K562 (cell line): ENCODE results near the gene PHACTR3. TPM values are rescaled to one million over a fixed set of nuclear protein-coding genes. Genes with fewer than 3 reads are reported as not detected.

Source experiments
- ATAC-seq: fragments of 200-7000 bp; cut with Tn5 transposase; 3 replicates; pipeline ENCODE4 v1.9.1; 2020; ENCODE audit warnings: moderate library complexity
- BruUV-seq: library from RNA; stranded (reverse); fragments of 400-500 nt; replicated peaks from 2 replicates; lab custom pipeline; 2021; lab: Mats Ljungman, UMichigan
- CTCF ChIA-PET: fragments of 300-600 bp; formaldehyde crosslinking; extraction: SDS; loops from one replicate; lab custom pipeline; 2021; ENCODE audit warnings: low intra/inter-chr PET ratio; lab: Yijun Ruan, JAX
- POLR2A ChIA-PET: fragments of 300-600, 350-650 bp; sonication (Branson Sonifier 250); formaldehyde crosslinking; extraction: SDS; loops from one replicate; lab custom pipeline; 2021; ENCODE audit warnings: antibody characterized with exemption, inconsistent platforms; lab: Yijun Ruan, JAX
- DNase-seq, 4 experiments: peaks; one replicate each; pipeline versions ENCODE4 v3.0.0 to v3.0.0-alpha.2; 2011 to 2018; ENCODE audit warnings: low spot score in 3 of 4, mixed read lengths in 3 of 4; ENCODE audit errors: extremely low read depth in 1 of 4
- FAIRE-seq: peaks from 2 replicates; lab custom pipeline; 2011; peaks lifted over from hg19 to GRCh38; lab: Jason Lieb, UNC
- H2AFZ ChIP-seq: 2 replicates; pipeline ENCODE4 v1.6.0; 2011; ENCODE audit warnings: low read depth, low read length, control low read depth, inconsistent platforms
- H3K27ac ChIP-seq: fragments of 200-600 bp; 3 replicates; pipeline ENCODE4 v1.8.0; 2011; ENCODE audit warnings: low read depth, mild to moderate bottlenecking, control low read depth, inconsistent platforms, low read length, moderate library complexity, mixed read lengths; ENCODE audit errors: extremely low read depth
- H3K27me3 ChIP-seq, 2 experiments: fragments of 300-600 bp in 1 of 2; 2 replicates in 1 of 2; 3 replicates in 1 of 2; pipeline versions ENCODE4 v1.6.0 to v1.8.0; 2011; ENCODE audit warnings: inconsistent platforms in 2 of 2, low read length in 2 of 2, mild to moderate bottlenecking in 1 of 2, mixed read lengths in 1 of 2, moderate library complexity in 1 of 2; ENCODE audit not compliant: control insufficient read depth in 2 of 2, insufficient read depth in 2 of 2
- H3K36me3 ChIP-seq: fragments of 300-600 bp; 3 replicates; pipeline ENCODE4 v1.8.0; 2011; ENCODE audit warnings: mild to moderate bottlenecking, low read length, inconsistent platforms; ENCODE audit not compliant: control insufficient read depth, insufficient read depth
- H3K4me1 ChIP-seq, 2 experiments: fragments of 200-600 bp in 1 of 2; replicated peaks in 1 of 2; 2 replicates in 1 of 2; 3 replicates in 1 of 2; pipeline versions ENCODE4 v1.5.1 to v1.8.0; 2011; ENCODE audit warnings: inconsistent platforms in 2 of 2, low read length in 2 of 2, mild to moderate bottlenecking in 1 of 2, mixed read lengths in 1 of 2, moderate library complexity in 1 of 2; ENCODE audit not compliant: control insufficient read depth in 2 of 2, insufficient read depth in 2 of 2
- H3K4me2 ChIP-seq: 2 replicates; pipeline ENCODE4 v1.6.1; 2011; ENCODE audit warnings: low read length, control low read depth, inconsistent platforms, mixed read lengths; ENCODE audit not compliant: insufficient read depth
- H3K4me3 ChIP-seq: fragments of 200-600 bp; sonication (generic), shearing (Covaris generic); 2 replicates; pipeline ENCODE4 v1.5.1; 2016; ENCODE audit warnings: control low read depth, inconsistent platforms
- H3K79me2 ChIP-seq: fragments of 200-600 bp; 3 replicates; pipeline ENCODE4 v1.8.0; 2011; ENCODE audit warnings: low read length, inconsistent platforms; ENCODE audit not compliant: control insufficient read depth, insufficient read depth
- H3K9ac ChIP-seq, 2 experiments: 2 replicates each; pipeline versions ENCODE4 v1.6.0 to v1.6.1; 2011; ENCODE audit warnings: low read depth in 2 of 2, low read length in 2 of 2, control low read depth in 1 of 2, inconsistent platforms in 1 of 2, mild to moderate bottlenecking in 1 of 2, mixed read lengths in 1 of 2; ENCODE audit not compliant: insufficient read depth in 1 of 2
- H3K9me1 ChIP-seq: one replicate; pipeline ENCODE4 v1.6.0; 2011; ENCODE audit warnings: inconsistent platforms, mild to moderate bottlenecking, low read length, moderate library complexity; ENCODE audit not compliant: control insufficient read depth, insufficient read depth
- H3K9me3 ChIP-seq: replicated peaks from 2 replicates; pipeline ENCODE4 v1.5.1; 2011; ENCODE audit warnings: low read depth, low read length, inconsistent platforms; ENCODE audit not compliant: control insufficient read depth, insufficient read depth
- H4K20me1 ChIP-seq: replicated peaks from 2 replicates; pipeline ENCODE4 v1.6.1; 2011; ENCODE audit warnings: low read length, inconsistent platforms, mixed read lengths; ENCODE audit not compliant: control insufficient read depth, insufficient read depth
- CEBPZ ChIP-seq: fragments of 150-350 bp; IDR thresholded peaks from 2 replicates; pipeline ENCODE4 v1.6.1; 2014; ENCODE audit warnings: low read depth, mild to moderate bottlenecking, low read length, borderline replicate concordance
- DMBX1 ChIP-seq: fragments of 250-450 bp; sonication (Bioruptor Pico); IDR thresholded peaks from 2 replicates; pipeline ENCODE4 v1.8.0; 2022; ENCODE audit warnings: inconsistent platforms, mild to moderate bottlenecking, moderate library complexity, borderline replicate concordance
- DNMT1 ChIP-seq: fragments of 450-650 bp; IDR thresholded peaks from 2 replicates; pipeline ENCODE4 v1.6.1; 2016; ENCODE audit warnings: antibody characterized with exemption, mild to moderate bottlenecking
- E2F3 ChIP-seq: fragments of 250-450 bp; sonication (Bioruptor Pico); IDR thresholded peaks from 2 replicates; pipeline ENCODE4 v1.4.0; 2020; ENCODE audit warnings: mild to moderate bottlenecking
- ESRRA ChIP-seq: fragments of 450-650 bp; IDR thresholded peaks from 2 replicates; pipeline ENCODE4 v1.6.1; 2014; ENCODE audit warnings: low read depth, mild to moderate bottlenecking, moderate library complexity, borderline replicate concordance
- ETV1 ChIP-seq: fragments of 450-650 bp; conservative IDR thresholded peaks from 2 replicates; pipeline ENCODE4 v1.6.1; 2016; ENCODE audit warnings: missing genetic modification characterization, control low read depth, low read depth, missing compliant biosample characterization
- ETV6 ChIP-seq, 3 experiments: fragments of 150-350 bp in 1 of 3; sonication (generic) in 1 of 3; formaldehyde crosslinking in 1 of 3; IDR thresholded peaks; 2 replicates each; pipeline versions ENCODE4 v1.6.1 to v1.8.0; 2014 to 2022; ENCODE audit warnings: borderline replicate concordance in 2 of 3, low read depth in 2 of 3, antibody characterized with exemption in 1 of 3, low read length in 1 of 3, mild to moderate bottlenecking in 1 of 3, missing genetic modification reagents in 1 of 3
- MYBL2 ChIP-seq, 2 experiments: fragments of 450-650 bp in 1 of 2; sonication (generic) in 1 of 2; formaldehyde crosslinking in 1 of 2; IDR thresholded peaks; 2 replicates each; pipeline versions ENCODE4 v1.6.1 to v1.8.1; 2017 to 2022; ENCODE audit warnings: borderline replicate concordance in 1 of 2, inconsistent platforms in 1 of 2, low read depth in 1 of 2, mild to moderate bottlenecking in 1 of 2, missing genetic modification reagents in 1 of 2, moderate library complexity in 1 of 2
- NR1H2 ChIP-seq: sonication (generic); formaldehyde crosslinking; IDR thresholded peaks from 2 replicates; pipeline ENCODE4 v1.4.0; 2020; ENCODE audit warnings: mild to moderate bottlenecking, missing genetic modification reagents
- NR3C1 ChIP-seq: sonication (generic); formaldehyde crosslinking; IDR thresholded peaks from 2 replicates; pipeline ENCODE4 v1.8.1; 2022; ENCODE audit warnings: missing genetic modification reagents
- PHTF2 ChIP-seq: fragments of 250-450 bp; sonication (Bioruptor Pico); IDR thresholded peaks from 2 replicates; pipeline ENCODE4 v1.5.0; 2021; ENCODE audit warnings: mild to moderate bottlenecking
- PRDM10 ChIP-seq: fragments of 450-650 bp; IDR thresholded peaks from 2 replicates; pipeline ENCODE4 v1.6.1; 2018; ENCODE audit not compliant: partially characterized antibody
- TCF3 ChIP-seq: sonication (generic); formaldehyde crosslinking; IDR thresholded peaks from 2 replicates; pipeline ENCODE4 v1.4.0; 2020; ENCODE audit warnings: mild to moderate bottlenecking, missing genetic modification reagents
- USF1 ChIP-seq: sonication (generic); formaldehyde crosslinking; IDR thresholded peaks from 2 replicates; pipeline ENCODE4 v1.9.0; 2022; ENCODE audit warnings: mild to moderate bottlenecking, missing genetic modification reagents
- ZNF436 ChIP-seq: fragments of 250-450, 450-650 bp; sonication (Bioruptor Pico); formaldehyde crosslinking; IDR thresholded peaks from 2 replicates; pipeline ENCODE4 v1.7.0; 2020; ENCODE audit warnings: mild to moderate bottlenecking
- WGBS: fragments of 100-300 bp; shearing (Covaris generic); methylation state at CpG from one replicate; pipeline ENCODE4 v1.1.6; 2016; ENCODE audit warnings: low coverage, mixed read lengths; ENCODE audit not compliant: insufficient coverage; ENCODE audit errors: missing lambda C conversion rate; 5-methylcytosine and 5-hydroxymethylcytosine counted together
- in situ Hi-C: fragments of 300-500 bp; cut with MboI; formaldehyde crosslinking; loops from 4 replicates; pipeline ENCODE4 v1.15.0; 2018; ENCODE audit warnings: inconsistent platforms, mixed read lengths
- intact Hi-C: fragments of 100-400 bp; cut with micrococcal nuclease; formaldehyde crosslinking; loops from 2 replicates; pipeline ENCODE4 v1.14.2; 2022
- polyA plus RNA-seq, 8 experiments: library from polyadenylated mRNA; depleted of rRNA in 4 of 8; stranded (reverse) in 5 of 8; unstranded in 3 of 8; fragments of >200 nt; fragmentation: Nextera tagmentation in 2 of 8; fragmentation: Illumina TruSeq in 1 of 8; extraction: Ambion mirVana in 2 of 8; extraction: Trizol in 1 of 8; gene quantifications; 2 replicates each; pipeline versions ENCODE4 v1.2.1 to v1.2.3, GENCODE V29; 2011 to 2014; ENCODE audit warnings: inconsistent platforms in 1 of 8, missing spikeins in 1 of 8
- total RNA-seq, 7 experiments: library from RNA; depleted of rRNA in 6 of 7; stranded (reverse); fragments of >200 nt in 6 of 7; fragmentation: Illumina TruSeq in 2 of 7; extraction: Trizol in 2 of 7; gene quantifications; 2 replicates each; pipeline versions ENCODE4 v1.2.1 to v1.2.3, GENCODE V29; 2011 to 2021; ENCODE audit warnings: low replicate concordance in 1 of 7

Gene PHACTR3
- total and polyA plus RNA-seq, 9 of the 15 experiments (the other 6 are each of a cell fraction or from before 2014, with no cell fraction given), result not detected

- FAIRE-seq (no peak), ATAC-seq (no peak), DNase-seq (no peak)
- no peak overlapping the region for H3K4me2 ChIP-seq
- POLR2A ChIA-PET, result no interaction called here
- no peaks in the 10 kb centered on the region for H3K4me1 ChIP-seq
- H2AFZ ChIP-seq, result no peak overlapping the region
- no peak overlapping the region for H3K4me3 ChIP-seq
- H4K20me1 ChIP-seq, result no peaks in the 10 kb centered on the region
- H3K9me1 ChIP-seq, result no peaks in the 10 kb centered on the region
- H3K36me3 ChIP-seq, result no peaks in the 10 kb centered on the region
- no TSS peak for BruUV-seq
- no peaks in the 10 kb centered on the region for H3K79me2 ChIP-seq
- intact Hi-C loops (no loop called here), in situ Hi-C loops (no loop called here)
- H3K9ac ChIP-seq, result no peak overlapping the region
- WGBS, result 3% methylated on average over 3 of the region's 7 CpGs
- peaks cover 3 to 18% of the 10 kb centered on the region in 2 experiments; a peak in 3 of 5 replicates for H3K27me3 ChIP-seq
- no peak overlapping the region for H3K27ac ChIP-seq
- no peaks in the 10 kb centered on the region for H3K9me3 ChIP-seq
- CTCF ChIA-PET, result no interaction called here
- TF ChIP-seq NR3C1 (no peak), ZNF436 (CRISPR knock-in tag) (no peak), ETV6 (IDR thresholded peaks at IDR 0.05; ENCODE audit: borderline replicate concordance in 1 of 2, low read depth in 2 of 2, low read length in 1 of 2) (no peak), ETV6 (CRISPR knock-in tag; IDR thresholded peaks at IDR 0.05; ENCODE audit: borderline replicate concordance) (no peak), CEBPZ (no peak), ETV1 (tag) (no peak), DNMT1 (no peak), E2F3 (no peak), PHTF2 (CRISPR knock-in tag) (no peak), DMBX1 (CRISPR knock-in tag) (no peak), USF1 (no peak), PRDM10 (no peak), TCF3 (CRISPR knock-in tag) (no peak), NR1H2 (CRISPR knock-in tag) (no peak), ESRRA (no peak), MYBL2 (IDR thresholded peaks at IDR 0.05; ENCODE audit: low read depth) (no peak), MYBL2 (CRISPR knock-in tag; IDR thresholded peaks at IDR 0.05; ENCODE audit: borderline replicate concordance) (no peak)
Observed at GRCh38 chr20:59666586-59666985, 62.2 kb downstream of the PHACTR3 start.
